Thyroid gland (tissue), 4 donors: Measurements from ENCODE around the gene PSMA6.

Experiments
- CTCF ChIP-seq, 6 experiments: fragments of 200-600 bp in 3 of 6; fragments of 450-650 bp in 3 of 6; sonication (generic) in 3 of 6; IDR thresholded peaks; one replicate each; pipeline ENCODE4 v1.5.1; 2016 to 2019; ENCODE audit warnings: antibody characterized with exemption in 6 of 6, mild to moderate bottlenecking in 2 of 6, inconsistent platforms in 1 of 6, moderate library complexity in 1 of 6
- POLR2A ChIP-seq, 2 donors: fragments of 450-650 bp; IDR thresholded peaks; one replicate each; pipeline ENCODE4 v1.6.1; 2017; ENCODE audit warnings: antibody characterized with exemption in 2 of 2, mild to moderate bottlenecking in 2 of 2, moderate library complexity in 1 of 2

GRCh38 chr14:35281341-35281740 is 10.8 kb upstream of the PSMA6 start:
- no peak for TF ChIP-seq POLR2A (IDR thresholded peaks at IDR 0.05)
- no peak for TF ChIP-seq CTCF (IDR thresholded peaks at IDR 0.05)
